K562 (cell line): ENCODE results near the gene LRRC37A3. TPM values are rescaled to one million over a fixed set of nuclear protein-coding genes. Genes with fewer than 3 reads are reported as not detected.

Experiments
- DACH1 ChIP-seq: fragments of 450-650 bp; IDR thresholded peaks from 2 replicates; pipeline ENCODE4 v1.6.1; 2018; ENCODE audit not compliant: partially characterized antibody
- DEAF1 ChIP-seq: fragments of 450-650 bp; formaldehyde crosslinking; IDR thresholded peaks from 2 replicates; pipeline ENCODE4 v1.4.0; 2020; ENCODE audit warnings: mild to moderate bottlenecking, moderate library complexity
- ETV1 ChIP-seq: fragments of 450-650 bp; conservative IDR thresholded peaks from 2 replicates; pipeline ENCODE4 v1.6.1; 2016; ENCODE audit warnings: missing genetic modification characterization, control low read depth, low read depth, missing compliant biosample characterization
- FOS ChIP-seq: IDR thresholded peaks from 3 replicates; pipeline ENCODE4 v1.6.1; 2011; ENCODE audit not compliant: insufficient read length; ENCODE audit errors: extremely low read depth
- FOXM1 ChIP-seq, 2 experiments: fragments of 450-650 bp in 1 of 2; sonication (generic) in 1 of 2; formaldehyde crosslinking in 1 of 2; IDR thresholded peaks; 2 replicates each; pipeline versions ENCODE4 v1.6.1 to v1.9.0; 2017 to 2022; ENCODE audit warnings: low read depth in 2 of 2, mild to moderate bottlenecking in 2 of 2, missing genetic modification reagents in 1 of 2, moderate library complexity in 1 of 2
- KLF13 ChIP-seq: fragments of 450-650 bp; IDR thresholded peaks from 2 replicates; pipeline ENCODE4 v1.6.1; 2016; ENCODE audit warnings: missing genetic modification characterization, low read depth, mild to moderate bottlenecking, missing compliant biosample characterization, moderate library complexity, borderline replicate concordance
- MTA2 ChIP-seq: fragments of 450-650 bp; IDR thresholded peaks from 2 replicates; pipeline ENCODE4 v1.6.1; 2016; ENCODE audit warnings: low read depth
- SREBF2 ChIP-seq: sonication (generic); formaldehyde crosslinking; IDR thresholded peaks from 2 replicates; pipeline ENCODE4 v1.4.0; 2020; ENCODE audit warnings: mild to moderate bottlenecking, missing genetic modification reagents
- YBX1 ChIP-seq: fragments of 450-650 bp; IDR thresholded peaks from 2 replicates; pipeline ENCODE4 v1.7.1; 2016; ENCODE audit warnings: mild to moderate bottlenecking
- ZBTB8A ChIP-seq: fragments of 450-650 bp; IDR thresholded peaks from 2 replicates; pipeline ENCODE4 v1.6.1; 2018; ENCODE audit warnings: mild to moderate bottlenecking, moderate library complexity; ENCODE audit not compliant: partially characterized antibody
- ZKSCAN8 ChIP-seq: fragments of 200-800 bp; sonication (Bioruptor generic); IDR thresholded peaks from 2 replicates; pipeline ENCODE4 v1.6.1; 2016; ENCODE audit warnings: missing genetic modification characterization, missing compliant biosample characterization
- ZNF24 ChIP-seq: fragments of 450-650 bp; IDR thresholded peaks from 2 replicates; pipeline ENCODE4 v1.6.1; 2016
- ZNF324 ChIP-seq: fragments of 250-450 bp; sonication (Bioruptor Pico); IDR thresholded peaks from 2 replicates; pipeline ENCODE4 v1.4.0; 2020; ENCODE audit warnings: mild to moderate bottlenecking
- ZNF347 ChIP-seq: fragments of 450-650 bp; formaldehyde crosslinking; IDR thresholded peaks from 2 replicates; pipeline ENCODE4 v1.4.0; 2020; ENCODE audit warnings: low read depth, mild to moderate bottlenecking, moderate library complexity
- ZNF407 ChIP-seq: fragments of 450-650 bp; IDR thresholded peaks from 2 replicates; pipeline ENCODE4 v1.6.1; 2016; ENCODE audit warnings: low read depth
- ZNF445 ChIP-seq: fragments of 250-450 bp; sonication (Bioruptor Pico); IDR thresholded peaks from 2 replicates; pipeline ENCODE4 v1.4.0; 2020; ENCODE audit warnings: low read depth, mild to moderate bottlenecking, moderate library complexity
- ZNF76 ChIP-seq: fragments of 250-450 bp; sonication (Bioruptor Pico); IDR thresholded peaks from 2 replicates; pipeline ENCODE4 v1.4.0; 2020; ENCODE audit warnings: mild to moderate bottlenecking, moderate library complexity, borderline replicate concordance
- polyA plus RNA-seq, 8 experiments: library from polyadenylated mRNA; depleted of rRNA in 4 of 8; stranded (reverse) in 5 of 8; unstranded in 3 of 8; fragments of >200 nt; fragmentation: Nextera tagmentation in 2 of 8; fragmentation: Illumina TruSeq in 1 of 8; extraction: Ambion mirVana in 2 of 8; extraction: Trizol in 1 of 8; gene quantifications; 2 replicates each; pipeline versions ENCODE4 v1.2.1 to v1.2.3, GENCODE V29; 2011 to 2014; ENCODE audit warnings: inconsistent platforms in 1 of 8, missing spikeins in 1 of 8
- total RNA-seq, 7 experiments: library from RNA; depleted of rRNA in 6 of 7; stranded (reverse); fragments of >200 nt in 6 of 7; fragmentation: Illumina TruSeq in 2 of 7; extraction: Trizol in 2 of 7; gene quantifications; 2 replicates each; pipeline versions ENCODE4 v1.2.1 to v1.2.3, GENCODE V29; 2011 to 2021; ENCODE audit warnings: low replicate concordance in 1 of 7

LRRC37A3 gene
- total and polyA plus RNA-seq, 9 of the 15 experiments (the other 6 are each of a cell fraction or from before 2014, with no cell fraction given), result 0.14 to 5.9 (median 2.2) TPM

GRCh38 chr17:64920419-64921172 is 1.3 kb upstream of the LRRC37A3 start (continued):
- TF ChIP-seq ZNF324 (CRISPR knock-in tag) (no peak), KLF13 (tag) (no peak), ZKSCAN8 (CRISPR knock-in tag) (no peak), ZNF407 (no peak), ZNF347 (CRISPR knock-in tag) (no peak), FOS (no peak), ZBTB8A (no peak), ZNF76 (CRISPR knock-in tag) (no peak), DACH1 (no peak), ETV1 (tag) (0 out of 2 replicates have a peak, but pooled peaks have one; percentile 6), ZNF445 (CRISPR knock-in tag) (no peak), ZNF24 (no peak), YBX1 (no peak), SREBF2 (CRISPR knock-in tag) (no peak), DEAF1 (CRISPR knock-in tag) (no peak), MTA2 (no peak), FOXM1 (IDR thresholded peaks at IDR 0.05; ENCODE audit: low read depth) (no peak), FOXM1 (CRISPR knock-in tag; IDR thresholded peaks at IDR 0.05; ENCODE audit: low read depth) (no peak)
